Fibroblast of pulmonary artery (primary cell): ENCODE measurements around the gene CCL20.

Source experiments
- DNase-seq: peaks from one replicate; pipeline ENCODE4 v3.0.0-alpha.2; 2010; ENCODE audit warnings: low read depth
- H3K4me3 ChIP-seq: replicated peaks from 2 replicates; pipeline ENCODE4 v1.5.1; 2011; ENCODE audit warnings: low read depth, mild to moderate bottlenecking, control low read depth, low read length, moderate library complexity
- CTCF ChIP-seq: IDR thresholded peaks from 2 replicates; pipeline ENCODE4 v1.5.1; 2011; ENCODE audit warnings: mild to moderate bottlenecking, control low read depth, low read length, inconsistent platforms; ENCODE audit errors: missing control alignments

CCL20 gene

GRCh38 chr2:227862227-227862740, 48.6 kb downstream of the CCL20 start:
- peak; percentile 89 for DNase-seq
- no peak overlapping the region for H3K4me3 ChIP-seq
- peak; percentile 71 for TF ChIP-seq CTCF

- peak; percentile 97 for DNase-seq
- no peak overlapping the region for H3K4me3 ChIP-seq
- no peak for TF ChIP-seq CTCF
These were observed 49.3 kb downstream of the CCL20 start for GRCh38 chr2:227862741-227863588.

- H3K4me3 ChIP-seq = peak overlapping the region; percentile 36
- peak; percentile 92 for DNase-seq
- TF ChIP-seq CTCF = no peak
These were observed 50.6 kb downstream of the CCL20 start for GRCh38 chr2:227864161-227864756.

- TF ChIP-seq CTCF = no peak
- no peak for DNase-seq
- no peak overlapping the region for H3K4me3 ChIP-seq
These were observed 51.6 kb downstream of the CCL20 start for GRCh38 chr2:227865291-227865690.
